Right lobe of liver (tissue), 6 donors: Measurements from ENCODE around the gene MAP1LC3C. TPM values are rescaled to one million over a fixed set of nuclear protein-coding genes. Genes with fewer than 3 reads are reported as not detected.
"Not testable (repeated sequence)": the region's sequence is repeated elsewhere in the genome, so short reads cannot be mapped to it uniquely, and the experiment has no call there.

Source experiments
- ATAC-seq, 4 donors: fragments of 200-7000 bp; cut with Tn5 transposase; one replicate each; pipeline ENCODE4 v1.9.1; 2020; ENCODE audit warnings: mild to moderate bottlenecking in 4 of 4, moderate library complexity in 4 of 4
- DNase-seq, 3 donors: peaks; one replicate each; pipeline ENCODE4 v3.0.0-alpha.2; 2020
- H3K27ac ChIP-seq, 3 donors: fragments of 200-600 bp; one replicate each; pipeline ENCODE4 v1.8.0; 2022
- H3K27me3 ChIP-seq, 2 donors: fragments of 200-600 bp; one replicate each; pipeline ENCODE4 v1.8.0; 2022
- H3K36me3 ChIP-seq, 4 donors: fragments of 200-600 bp; sonication (generic) in 1 of 4; one replicate each; pipeline versions ENCODE4 v1.5.1 to v1.8.0; 2017 to 2022; ENCODE audit warnings: control low read depth in 1 of 4
- H3K4me1 ChIP-seq, 4 donors: fragments of 200-600 bp; sonication (generic) in 1 of 4; one replicate each; pipeline versions ENCODE4 v1.5.1 to v1.8.0; 2017 to 2022; ENCODE audit warnings: control low read depth in 1 of 4
- H3K4me3 ChIP-seq, 3 donors: fragments of 200-600 bp; one replicate each; pipeline ENCODE4 v1.8.0; 2022
- H3K9me3 ChIP-seq, 4 donors: fragments of 200-600 bp; sonication (generic) in 1 of 4; one replicate each; pipeline versions ENCODE4 v1.5.1 to v1.8.0; 2017 to 2022; ENCODE audit warnings: control low read depth in 1 of 4
- CTCF ChIP-seq, 4 donors: fragments of 200-600 bp in 3 of 4; fragments of 450-650 bp in 1 of 4; IDR thresholded peaks; one replicate each; pipeline versions ENCODE4 v1.5.1 to v1.8.0; 2016 to 2022; ENCODE audit warnings: antibody characterized with exemption in 4 of 4, mild to moderate bottlenecking in 2 of 4
- POLR2A ChIP-seq: fragments of 450-650 bp; IDR thresholded peaks from one replicate; pipeline ENCODE4 v1.6.1; 2017; ENCODE audit warnings: antibody characterized with exemption, mild to moderate bottlenecking
- WGBS: methylation state at CpG from one replicate; pipeline ENCODE4 v1.1.6; 2018; ENCODE audit warnings: low coverage, low lambda C conversion rate; ENCODE audit not compliant: insufficient coverage; ENCODE audit errors: missing lambda C conversion rate; 5-methylcytosine and 5-hydroxymethylcytosine counted together
- intact Hi-C, 2 donors: fragments of 100-400 bp; cut with DNase I; formaldehyde crosslinking; loops; one replicate each; pipeline versions ENCODE4 v1.11.2 to v1.14.1; 2022
- total RNA-seq, 6 experiments: library from RNA; depleted of rRNA in 2 of 6; stranded (reverse); fragments of >200 nt in 2 of 6; fragmentation: NEBNext Ultra II Directional in 3 of 6; extraction: Animal tissue kit (Norgen Biotek cat#: 25700) in 3 of 6; gene quantifications; one replicate each; pipeline versions ENCODE4 v1.1.0 to v1.2.4, GENCODE V29; 2016 to 2023
- donor health status: DM: no; HTN: yes; CAD: no.
- donor health status: DM: no; HTN: no; CAD: no.
- donor health status: DM: no; HTN: no; CAD: no.
- donor health status: DM: no; HTN: yes; CAD: no.
- donor health status: DM: no; HTN: yes; CAD: no.

MAP1LC3C gene
- total RNA-seq, 6 experiments from 2014 or later = 0.24 to 0.31 TPM; not detected in 4

- no peaks in the 10 kb centered on the region for H3K36me3 ChIP-seq
- peak in 2 of 3 donors; percentile 26 to 54 for DNase-seq
- intact Hi-C loops = no loop called here
- no peaks in the 10 kb centered on the region for H3K4me1 ChIP-seq
- peak; percentile 33 to 66 (median 50) for ATAC-seq
- H3K4me3 ChIP-seq = no peak overlapping the region
- no peaks in the 10 kb centered on the region for H3K9me3 ChIP-seq
- no peaks in the 10 kb centered on the region for H3K27me3 ChIP-seq
- 40% methylated on average over 4 of the region's 10 CpGs for WGBS
- no peak overlapping the region for H3K27ac ChIP-seq
- TF ChIP-seq POLR2A = no peak
- no peak for TF ChIP-seq CTCF (IDR thresholded peaks at IDR 0.05)
These were observed 8.9 kb downstream of the MAP1LC3C start for GRCh38 chr1:241990040-241990439.

GRCh38 chr1:241988389-241988930 is 10.4 kb downstream of the MAP1LC3C start:
- 72% methylated on average over 7 of the region's 10 CpGs for WGBS
- intact Hi-C loops = loop anchor here in 1 of 2 donors (10.0 kb wide), 1 partner anchor 84 kb away; no protein-coding TSS in a partner anchor
- not testable (repeated sequence) for H3K4me1 ChIP-seq, H3K36me3 ChIP-seq, H3K27ac ChIP-seq, H3K4me3 ChIP-seq, H3K27me3 ChIP-seq, H3K9me3 ChIP-seq, ATAC-seq, DNase-seq

GRCh38 chr1:241985787-241986186 is 13.1 kb downstream of the MAP1LC3C start:
- 48% methylated on average over 10 of the region's 10 CpGs for WGBS
- H3K27ac ChIP-seq = no peak overlapping the region
- no peaks in the 10 kb centered on the region for H3K27me3 ChIP-seq
- TF ChIP-seq CTCF (IDR thresholded peaks at IDR 0.05) (peak; percentile 44 to 61 (median 50)), POLR2A (no peak)
- intact Hi-C loops = loop anchor here in 1 of 2 donors (10.0 kb wide), 1 partner anchor 81 kb away; no protein-coding TSS in a partner anchor
- no peaks in the 10 kb centered on the region for H3K9me3 ChIP-seq
- DNase-seq (no peak), ATAC-seq (peak; percentile 62 to 76 (median 71))
- H3K4me3 ChIP-seq = no peak overlapping the region
- H3K4me1 ChIP-seq = no peaks in the 10 kb centered on the region
- no peaks in the 10 kb centered on the region for H3K36me3 ChIP-seq

- intact Hi-C loops = loop anchor here in 1 of 2 donors (10.0 kb wide), 1 partner anchor 75 kb away; no protein-coding TSS in a partner anchor
These were observed 19.0 kb downstream of the MAP1LC3C start for GRCh38 chr1:241979926-241980325.

More at GRCh38 chr1:241979926-241980325, 19.0 kb downstream of the MAP1LC3C start:
- no peak for DNase-seq
- H3K27me3 ChIP-seq = no peaks in the 10 kb centered on the region
- 45% methylated on average over 1 of the region's 1 CpG for WGBS
- ATAC-seq = no peak
- no peak overlapping the region for H3K27ac ChIP-seq
- H3K4me3 ChIP-seq = no peak overlapping the region
- no peaks in the 10 kb centered on the region for H3K36me3 ChIP-seq
- TF ChIP-seq POLR2A (no peak), CTCF (IDR thresholded peaks at IDR 0.05) (no peak)
- no peaks in the 10 kb centered on the region for H3K4me1 ChIP-seq
- no peaks in the 10 kb centered on the region for H3K9me3 ChIP-seq
